ENCODE data around the gene CPO.

The CPO gene

DNA sequence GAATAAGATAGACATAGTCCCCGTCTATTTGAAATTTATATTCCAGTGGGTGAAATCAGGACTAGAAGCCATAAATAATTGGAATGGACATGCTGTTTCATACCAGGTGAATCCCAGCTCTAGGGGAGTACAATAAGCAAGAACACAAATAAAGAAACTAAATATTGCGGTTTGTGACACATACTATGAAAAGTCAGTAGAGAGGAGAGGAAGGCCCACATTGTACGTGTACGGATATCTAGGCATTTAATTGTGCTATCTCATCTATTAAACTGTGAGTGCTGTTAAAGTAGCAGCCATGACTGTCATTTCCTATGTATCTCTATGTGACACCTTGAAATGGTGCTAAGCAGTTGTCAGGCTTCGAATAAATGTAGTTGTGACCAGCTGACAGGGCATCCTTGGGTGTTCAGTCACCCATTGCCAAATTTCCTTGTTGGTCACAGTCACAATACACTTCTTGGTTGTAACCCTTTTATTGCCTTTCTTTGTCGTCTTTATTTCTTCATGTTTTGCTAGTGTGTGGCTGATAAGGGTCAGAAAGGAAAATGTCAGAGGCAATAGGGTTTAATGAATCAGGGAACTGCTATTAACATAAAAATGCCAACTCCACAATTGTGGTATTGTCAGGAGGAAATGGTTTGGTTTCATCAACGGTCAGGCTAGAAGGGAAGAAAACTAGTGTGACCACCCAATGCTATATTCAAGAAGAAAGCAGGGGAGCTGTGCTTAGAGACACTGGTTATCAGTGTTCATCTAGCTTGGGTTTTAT lies 31.5 kb downstream of the CPO start:
- no peak for DNase-seq
- intact Hi-C loops (cut with DNase I): no loop called here

DNA sequence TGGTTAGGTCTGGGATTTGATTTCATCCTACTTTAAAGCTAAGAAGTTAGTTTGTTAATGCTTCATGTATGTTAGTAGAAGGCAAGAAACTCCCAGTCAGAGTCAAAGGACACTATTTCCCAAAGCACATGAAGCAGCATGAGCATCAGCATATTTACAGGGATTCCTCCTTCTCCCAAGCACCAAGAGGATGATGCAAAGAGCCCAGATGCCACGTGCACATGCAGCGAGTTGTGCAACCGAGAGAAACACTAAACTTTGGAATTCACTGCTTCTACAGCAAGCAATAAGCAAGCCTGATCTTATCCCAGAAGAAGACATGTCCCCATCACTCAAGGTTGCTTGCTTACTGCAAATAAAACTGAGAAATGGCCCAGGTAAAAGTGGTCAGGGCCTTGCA lies 32.5 kb downstream of the CPO start:
- intact Hi-C loops (cut with DNase I): no loop called here
- DNase-seq: no peak

DNA sequence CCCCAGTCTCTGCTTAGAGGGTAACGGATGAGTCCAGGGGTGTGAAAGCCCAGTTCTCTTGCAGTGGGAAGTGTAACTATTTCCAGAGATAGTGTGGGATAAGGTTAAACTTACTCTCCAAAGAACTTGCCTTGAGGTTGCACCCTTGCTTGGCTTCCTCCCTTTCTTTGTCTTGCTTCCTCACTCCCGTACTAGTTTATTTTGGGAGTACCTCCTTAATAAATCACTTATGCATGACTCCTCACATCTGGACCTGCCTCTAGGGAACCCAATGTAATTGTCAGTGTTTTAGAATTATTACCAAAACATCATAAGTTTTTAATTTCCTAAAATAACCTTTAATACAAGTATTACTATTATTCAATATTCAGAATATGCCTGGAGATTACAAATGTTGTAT lies 35.2 kb downstream of the CPO start:
- no peak for DNase-seq
- intact Hi-C loops (cut with DNase I): no loop called here

DNA sequence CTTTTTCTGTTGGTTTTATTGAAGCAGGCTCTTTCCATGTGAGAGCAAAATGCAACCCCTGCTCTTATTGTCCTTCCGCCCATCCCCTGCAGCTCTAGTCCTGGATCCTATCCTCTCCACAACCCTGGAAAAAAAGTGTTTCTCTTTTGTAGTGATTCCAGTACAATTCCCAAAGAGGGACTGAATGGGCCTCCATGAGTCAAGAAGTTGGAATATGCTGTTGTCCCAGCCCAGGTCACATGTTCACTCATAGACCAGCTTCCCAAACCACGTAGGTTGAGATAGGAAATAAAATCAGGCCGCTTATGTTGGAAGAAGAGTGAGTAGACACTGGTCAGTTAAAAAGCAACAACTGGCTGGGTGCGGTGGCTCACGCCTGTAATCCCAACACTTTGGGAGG lies 39.4 kb downstream of the CPO start:
- intact Hi-C loops (cut with DNase I): no loop called here
- no peak for DNase-seq

DNA sequence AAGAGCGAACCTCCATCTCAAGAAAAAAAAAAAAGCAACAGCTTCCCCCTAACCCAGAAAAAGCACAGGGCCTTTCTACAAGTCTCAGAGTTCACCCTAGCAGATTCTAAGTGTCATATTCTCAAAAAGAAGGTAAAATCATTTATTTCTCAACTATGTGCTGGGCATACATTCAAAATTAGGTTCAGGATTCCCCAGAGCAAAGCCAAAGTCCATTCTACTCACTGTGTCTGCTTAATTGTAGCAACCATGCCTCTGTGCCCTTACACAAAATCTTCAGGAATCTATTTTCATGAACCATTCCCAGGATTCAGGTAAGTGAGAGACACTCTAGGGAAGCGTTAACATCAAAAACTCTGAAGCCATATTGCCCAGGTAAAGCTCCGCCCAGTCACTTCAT lies 40.0 kb downstream of the CPO start:
- no peak for DNase-seq
- intact Hi-C loops (cut with DNase I): no loop called here

DNA sequence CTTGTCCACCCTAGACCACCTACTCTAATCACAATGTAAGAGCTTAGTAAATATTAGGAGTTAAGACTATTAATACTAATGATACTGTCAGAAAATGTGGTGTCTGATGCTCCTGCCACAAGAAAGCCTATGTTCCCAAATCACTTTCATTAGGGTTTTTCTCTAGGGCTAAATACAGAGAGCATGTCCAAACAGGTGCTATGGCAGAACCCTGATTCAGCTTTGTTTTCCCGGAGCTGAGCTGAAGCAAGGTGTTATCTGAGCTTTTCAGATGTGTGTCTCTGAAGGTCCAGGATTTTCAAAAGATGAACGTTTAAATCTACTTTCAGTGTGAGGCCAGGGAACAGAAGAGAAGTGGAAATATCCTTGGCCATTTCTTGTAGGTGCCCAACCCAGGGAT lies 40.6 kb downstream of the CPO start:
- intact Hi-C loops (cut with DNase I): loop anchor here (2.0 to 10.0 kb wide), 5 partner anchors 95 to 493 kb away; partner anchors contain the start of gene KLF7
- no peak for DNase-seq

DNA sequence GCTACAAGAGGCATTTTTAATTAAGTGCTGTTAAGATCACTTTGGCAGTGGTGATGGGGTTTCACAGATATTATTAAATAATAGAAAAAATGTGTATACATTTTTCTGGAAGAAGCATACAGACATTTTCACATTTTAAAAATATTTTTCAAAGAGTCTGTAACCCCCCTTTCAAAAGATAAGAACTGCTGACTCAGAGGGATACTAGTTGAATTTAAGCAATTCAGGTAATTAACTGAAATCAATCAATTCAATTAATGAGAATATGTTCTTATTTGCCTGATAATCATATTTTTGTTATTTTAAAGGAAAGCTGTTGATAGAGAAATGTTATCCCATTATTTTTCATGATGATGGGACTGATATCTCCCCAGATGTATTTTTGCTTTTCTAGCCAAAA lies 41.1 kb downstream of the CPO start:
- DNase-seq: no peak
- intact Hi-C loops (cut with DNase I): loop anchor here (2.0 to 10.0 kb wide), 5 partner anchors 94 to 492 kb away; partner anchors contain the start of gene KLF7

DNA sequence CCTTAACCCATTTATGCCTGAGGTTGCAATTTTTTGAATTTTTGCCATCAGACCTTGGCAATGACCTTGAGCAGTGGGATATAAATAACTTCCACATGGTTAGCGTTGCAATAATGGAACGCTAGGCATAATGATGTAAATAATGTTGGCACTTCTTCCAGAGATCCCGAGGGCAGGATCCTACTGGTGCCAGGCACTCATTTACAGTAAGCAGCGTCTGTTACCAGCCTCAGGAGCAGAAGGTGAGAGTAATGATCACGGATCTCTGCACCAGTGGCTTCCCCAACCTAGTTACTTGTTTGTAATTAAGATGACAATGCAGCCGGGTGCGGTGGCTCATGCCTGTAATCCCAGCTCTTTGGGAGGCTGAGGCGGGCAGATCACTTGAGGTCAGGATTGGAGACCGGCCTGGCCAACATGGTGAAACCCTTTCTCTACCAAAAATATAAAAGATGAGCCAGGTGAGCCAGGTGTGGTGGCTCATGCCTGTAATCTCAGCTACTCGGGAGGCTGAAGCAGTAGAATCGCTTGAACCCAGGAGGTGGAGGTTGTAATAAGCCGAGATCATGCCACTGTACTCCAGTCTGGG lies 41.9 kb downstream of the CPO start:
- peak in 1 of 42 donors; percentile 25 for DNase-seq
- intact Hi-C loops (cut with DNase I): loop anchor here (2.0 to 10.0 kb wide), 5 partner anchors 94 to 492 kb away; partner anchors contain the start of gene KLF7

DNA sequence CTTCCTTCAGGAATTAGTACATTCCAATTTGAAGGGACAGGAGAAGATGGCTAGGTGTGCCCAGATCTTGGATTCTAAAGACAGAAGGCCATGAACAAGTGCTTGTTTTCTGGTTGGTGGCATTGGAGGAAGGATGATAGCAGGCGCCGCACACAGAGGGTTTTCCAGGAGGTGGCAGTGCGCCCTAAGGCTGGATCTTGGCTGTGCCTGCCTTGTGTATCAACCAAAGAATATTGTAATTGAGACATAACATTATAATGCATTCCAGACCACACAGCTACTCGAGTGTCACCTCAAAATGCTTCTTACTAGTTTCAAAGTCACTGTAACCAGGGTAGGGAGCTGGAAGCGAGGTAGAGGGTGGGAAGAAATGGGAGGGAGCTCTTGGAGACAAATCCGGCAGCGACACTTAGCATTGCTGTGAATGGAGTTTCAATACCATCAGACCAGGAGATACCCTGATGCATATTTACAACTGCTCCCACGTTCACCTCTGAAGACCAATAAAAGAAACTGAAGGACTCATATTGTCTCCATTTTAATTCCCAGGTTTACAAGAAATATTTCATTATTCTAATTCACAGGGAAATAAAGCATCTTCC lies 42.5 kb downstream of the CPO start:
- DNase-seq: peak; percentile 76 to 95 (median 90)

DNA sequence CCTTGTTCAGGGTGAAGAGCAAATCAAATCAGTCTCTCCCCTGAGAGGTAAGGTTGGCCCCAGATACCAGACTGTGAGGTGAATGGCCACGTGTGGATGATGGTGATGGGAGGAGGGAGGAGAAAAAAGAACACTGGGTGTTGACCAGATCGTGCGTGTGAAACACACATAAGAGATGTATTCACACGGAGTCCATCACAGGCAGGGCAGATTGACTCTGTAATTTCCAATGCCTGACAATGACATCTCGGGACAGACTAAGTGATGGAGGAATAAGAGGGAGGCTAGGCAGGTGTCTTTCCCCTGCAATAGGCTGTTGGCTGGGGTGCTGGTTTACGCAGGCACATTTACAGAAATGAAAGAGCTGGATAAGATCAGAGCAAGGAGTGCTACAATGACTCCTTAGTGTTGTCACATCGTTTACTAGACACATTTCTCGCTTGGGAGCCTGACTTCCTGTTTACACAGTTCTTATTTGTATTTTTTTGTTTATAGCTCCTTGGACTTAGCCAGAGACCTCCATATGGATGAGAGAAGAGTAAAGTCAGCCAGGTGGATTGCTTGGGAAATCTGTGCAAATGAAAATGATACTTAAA lies 43.1 kb downstream of the CPO start:
- intact Hi-C loops (cut with DNase I): loop anchor here (5.0 to 10.0 kb wide), 4 partner anchors 92 to 288 kb away; partner anchors contain the start of gene KLF7

More for the DNA sequence above, 42.5 kb downstream of the CPO start:
- intact Hi-C loops (cut with DNase I): loop anchor here (2.0 to 10.0 kb wide), 5 partner anchors 93 to 491 kb away; partner anchors contain the start of gene KLF7

DNA sequence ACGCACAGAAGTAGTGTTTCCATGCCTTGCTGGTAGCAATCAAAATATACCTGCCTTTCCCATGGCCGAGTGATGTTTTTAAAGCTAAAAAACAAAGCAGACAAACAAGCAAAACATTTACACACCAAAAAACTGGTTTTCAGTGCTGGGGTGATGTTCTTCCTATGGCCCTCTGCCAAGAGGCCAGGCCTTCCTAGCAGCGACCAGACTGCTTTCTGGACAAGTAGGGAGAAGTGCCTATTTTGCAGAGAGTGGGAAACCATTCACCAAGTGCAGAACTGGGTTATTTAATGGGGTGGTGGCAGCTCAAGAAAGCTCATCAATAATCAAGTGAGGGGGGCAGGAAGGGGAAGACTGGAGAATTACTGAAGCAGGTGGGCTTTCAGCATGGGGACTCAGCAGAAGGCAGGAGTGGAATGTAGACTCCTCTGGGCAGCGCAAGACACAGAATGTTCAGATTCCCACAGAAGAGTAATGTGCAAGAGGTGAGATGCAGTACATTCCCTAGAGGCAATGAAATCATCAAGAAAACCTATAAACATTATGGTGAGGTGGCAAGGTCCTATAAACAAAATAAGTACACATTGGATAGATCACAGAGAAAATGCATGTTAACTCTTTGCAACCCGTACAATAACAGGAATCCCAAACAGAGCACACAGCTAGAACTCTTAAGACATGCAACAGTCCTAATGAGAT lies 44.0 kb downstream of the CPO start:
- intact Hi-C loops (cut with DNase I): loop anchor here (5.0 to 10.0 kb wide), 4 partner anchors 91 to 289 kb away; partner anchors contain the start of gene KLF7
- DNase-seq: peak in 18 of 42 donors; percentile 6 to 56 (median 18)

More for the DNA sequence above, 43.1 kb downstream of the CPO start:
- peak in 14 of 42 donors; percentile 6 to 45 (median 16) for DNase-seq

DNA sequence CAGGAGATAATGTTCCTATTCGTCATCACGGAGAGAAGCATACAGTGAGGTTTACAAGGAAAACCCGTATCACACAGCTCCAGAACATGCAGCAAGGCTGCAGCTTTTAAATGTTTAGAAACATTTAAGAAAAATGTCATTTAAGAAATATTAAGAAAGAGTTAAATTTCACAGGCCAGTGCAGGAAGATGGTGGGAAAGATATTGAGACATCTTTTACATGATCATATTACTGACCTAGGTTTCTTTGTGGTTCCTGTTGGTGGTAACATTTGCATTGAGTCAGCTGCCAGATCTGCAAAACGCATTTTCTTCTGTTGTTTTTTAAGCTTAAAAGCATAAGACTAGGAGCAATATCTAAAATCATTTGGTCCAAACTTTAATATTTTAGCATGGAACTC lies 44.9 kb downstream of the CPO start:
- peak in 1 of 42 donors; percentile 9 for DNase-seq
- intact Hi-C loops (cut with DNase I): loop anchor here (5.0 to 10.0 kb wide), 4 partner anchors 91 to 289 kb away; partner anchors contain the start of gene KLF7

DNA sequence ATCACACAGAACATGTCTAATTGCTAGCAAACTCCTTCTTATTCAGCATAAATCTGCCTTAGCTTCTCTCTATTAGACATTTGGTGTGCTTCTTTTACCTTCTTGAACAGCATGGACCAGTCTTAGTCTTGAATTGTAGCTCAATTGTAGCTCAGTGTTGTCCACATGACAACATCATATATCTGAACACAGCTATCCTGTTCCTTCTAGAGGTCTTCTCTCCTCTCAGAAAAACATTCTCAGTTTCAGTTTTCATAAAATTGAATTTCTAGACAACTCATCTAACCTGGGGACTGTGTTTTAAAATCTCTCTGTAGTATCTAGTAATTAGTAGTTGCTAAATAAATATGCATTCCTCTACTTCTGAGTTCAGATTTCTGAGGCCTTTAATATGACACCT lies 47.6 kb downstream of the CPO start:
- intact Hi-C loops (cut with DNase I): loop anchor here (5.0 to 10.0 kb wide), 4 partner anchors 55 to 292 kb away; no protein-coding TSS in a partner anchor
- DNase-seq: no peak

DNA sequence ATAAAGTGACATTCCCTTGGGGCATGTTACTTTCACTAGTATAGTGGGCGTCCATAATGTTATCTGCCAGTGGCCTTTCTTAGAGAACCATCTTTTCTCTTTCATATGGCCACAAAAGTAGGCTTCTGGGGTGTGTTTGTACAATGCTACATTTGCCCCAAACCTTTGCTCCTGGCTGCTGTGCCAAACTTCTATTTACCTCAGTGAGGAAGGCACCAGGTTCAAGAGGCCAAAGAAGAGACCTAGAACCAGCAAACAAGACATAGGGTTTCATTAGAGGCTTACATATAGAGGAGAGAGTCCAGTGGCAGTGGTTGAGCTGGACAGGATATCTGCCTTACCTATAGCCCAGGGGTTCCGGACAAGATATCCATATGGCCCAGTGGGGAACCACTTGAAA lies 48.5 kb downstream of the CPO start:
- intact Hi-C loops (cut with DNase I): loop anchor here (5.0 to 10.0 kb wide), 4 partner anchors 54 to 293 kb away; no protein-coding TSS in a partner anchor
- DNase-seq: no peak

DNA sequence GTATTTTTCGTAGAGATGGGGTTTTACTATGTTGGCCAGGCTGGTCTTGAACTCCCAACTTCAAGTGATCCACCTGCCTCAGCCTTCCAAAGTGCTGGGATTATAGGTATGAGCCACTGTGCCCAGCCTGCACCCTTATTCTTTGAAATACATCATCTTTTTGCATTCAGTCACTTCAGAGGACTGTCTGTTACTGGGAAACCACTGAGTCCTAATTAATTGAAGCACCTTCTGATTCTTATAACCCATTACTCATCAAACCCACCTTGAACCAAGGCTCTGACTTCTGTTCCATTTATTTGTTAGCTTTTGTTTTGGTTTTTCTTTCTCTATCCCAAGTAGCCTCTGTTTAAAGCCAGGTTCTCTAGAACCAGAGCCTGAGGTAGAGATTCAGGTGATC lies 49.6 kb downstream of the CPO start:
- intact Hi-C loops (cut with DNase I): loop anchor here (5.0 to 10.0 kb wide), 4 partner anchors 53 to 294 kb away; no protein-coding TSS in a partner anchor
- no peak for DNase-seq

DNA sequence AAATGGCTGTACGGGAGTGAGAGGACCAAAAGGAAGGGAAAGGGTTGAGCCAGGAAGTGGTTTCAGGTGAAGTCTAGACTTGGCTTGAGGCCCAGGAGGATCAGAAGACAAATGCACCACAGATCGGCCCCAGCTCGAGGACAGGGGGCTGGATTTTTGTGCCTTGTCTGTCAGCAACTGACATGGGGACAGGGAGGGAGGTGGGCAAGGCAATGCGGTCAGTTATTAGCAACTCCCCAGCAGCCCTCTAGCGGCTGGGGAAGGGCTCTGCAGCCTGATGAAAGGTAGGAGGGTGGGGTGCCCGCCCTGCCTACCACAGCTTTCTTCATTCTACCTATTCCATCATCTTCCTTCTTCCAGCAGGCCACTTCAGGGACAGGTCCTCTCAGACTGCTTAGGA lies 50.0 kb downstream of the CPO start:
- DNase-seq: peak in 27 of 42 donors; percentile 9 to 62 (median 22)
- intact Hi-C loops (cut with DNase I): loop anchor here (5.0 to 10.0 kb wide), 4 partner anchors 53 to 295 kb away; no protein-coding TSS in a partner anchor

DNA sequence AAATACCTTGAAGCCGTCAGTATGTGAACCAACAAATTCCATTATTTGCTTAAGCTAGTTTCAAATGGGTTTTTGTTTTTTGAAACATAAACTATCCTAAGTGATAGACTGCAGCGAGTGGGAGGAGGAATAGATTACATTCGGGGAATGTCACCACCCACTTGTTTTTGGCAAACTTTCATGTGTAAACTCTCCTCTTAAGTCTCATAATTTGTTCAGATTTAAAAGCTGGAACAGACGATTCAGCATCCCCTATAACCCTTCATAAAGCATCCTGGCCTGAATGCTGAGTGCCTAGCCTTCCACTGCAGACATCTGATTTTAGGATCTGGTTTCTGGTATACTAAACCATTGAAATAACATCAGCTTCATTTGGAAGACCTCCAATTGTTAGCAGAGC lies 51.0 kb downstream of the CPO start:
- intact Hi-C loops (cut with DNase I): no loop called here
- DNase-seq: no peak

DNA sequence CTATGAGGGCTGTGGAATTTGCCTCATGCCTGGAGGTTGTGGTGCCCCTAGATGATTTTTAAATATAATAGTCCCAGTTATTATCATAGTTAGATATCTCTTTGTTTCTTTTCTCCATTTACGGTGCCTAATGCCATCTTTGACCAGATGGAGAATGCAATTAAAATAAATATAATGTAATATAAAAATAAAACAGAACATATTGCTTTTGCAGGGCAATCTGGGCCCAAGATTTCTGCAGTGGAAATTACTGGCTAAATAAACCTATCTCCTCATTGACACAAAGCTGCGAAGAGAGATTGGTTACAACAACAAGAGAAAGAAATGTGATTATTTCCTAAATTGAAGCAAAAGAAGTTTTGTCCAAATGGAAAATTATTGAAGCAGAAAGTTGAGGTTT lies 51.8 kb downstream of the CPO start:
- no peak for DNase-seq
- intact Hi-C loops (cut with DNase I): no loop called here
